ENCODE data around the gene ARMH3.

GRCh38 chr10:101895781-101896180, 160.2 kb downstream of the ARMH3 start:
- TF ChIP-seq CTCF (IDR thresholded peaks at IDR 0.05) (no peak), ZFX (IDR thresholded peaks at IDR 0.05; ENCODE audit: borderline replicate concordance) (no peak)

All from 22Rv1 (cell line).